Choroid plexus epithelial cell (primary cell): ENCODE measurements around the gene ITFG2.
"Not testable (repeated sequence)": the region's sequence is repeated elsewhere in the genome, so short reads cannot be mapped to it uniquely, and the experiment has no call there.

Source experiments
- DNase-seq: peaks from one replicate; pipeline ENCODE4 v3.0.0-alpha.2; 2010; ENCODE audit warnings: low read depth
- H3K4me3 ChIP-seq: 2 replicates; pipeline ENCODE4 v1.5.1; 2011; ENCODE audit warnings: low read depth, mild to moderate bottlenecking, control low read depth, low read length, moderate library complexity
- CTCF ChIP-seq: conservative IDR thresholded peaks from 2 replicates; pipeline ENCODE4 v1.5.1; 2011; ENCODE audit warnings: low read depth, mild to moderate bottlenecking, control low read depth, inconsistent platforms, low read length, moderate library complexity

Gene ITFG2

GRCh38 chr12:2812290-2813213 lies at the start of gene ITFG2:
Gene ITFG2, plus strand, starts transcription at chr12:2812668. Its CDS starts 93 bp downstream, at chr12:2812761.
- peak within 1 kb of the TSS; percentile 98 for H3K4me3 ChIP-seq
- TF ChIP-seq CTCF: no peak
- peak; percentile 99 for DNase-seq

GRCh38 chr12:2764398-2764797 lies 48.1 kb upstream of the ITFG2 start:
- no peak overlapping the region for H3K4me3 ChIP-seq
- no peak for TF ChIP-seq CTCF
- no peak for DNase-seq

GRCh38 chr12:2765052-2765451 lies 47.4 kb upstream of the ITFG2 start:
- DNase-seq: no peak
- TF ChIP-seq CTCF: no peak
- H3K4me3 ChIP-seq: no peak overlapping the region

- no peak for TF ChIP-seq CTCF
- H3K4me3 ChIP-seq: no peak overlapping the region
These were observed 46.9 kb upstream of the ITFG2 start for GRCh38 chr12:2765608-2766007.

GRCh38 chr12:2768224-2768961 lies 44.1 kb upstream of the ITFG2 start:
- TF ChIP-seq CTCF: no peak
- H3K4me3 ChIP-seq: no peak overlapping the region
- DNase-seq: no peak

More at GRCh38 chr12:2765608-2766007, 46.9 kb upstream of the ITFG2 start:
- no peak for DNase-seq

- TF ChIP-seq CTCF: no peak
- H3K4me3 ChIP-seq: no peak overlapping the region
- no peak for DNase-seq
These were observed 42.5 kb upstream of the ITFG2 start for GRCh38 chr12:2769866-2770533.

GRCh38 chr12:2770544-2770943 lies 41.9 kb upstream of the ITFG2 start:
- DNase-seq, H3K4me3 ChIP-seq: not testable (repeated sequence)
